DMS153 (cell line): ENCODE measurements around the gene MNS1.
"Not testable (repeated sequence)": the region's sequence is repeated elsewhere in the genome, so short reads cannot be mapped to it uniquely, and the experiment has no call there.

Source experiments
- DNase-seq: peaks from one replicate; lab custom pipeline; 2025; lab: John Stamatoyannopoulos, UW

The MNS1 gene

DNA sequence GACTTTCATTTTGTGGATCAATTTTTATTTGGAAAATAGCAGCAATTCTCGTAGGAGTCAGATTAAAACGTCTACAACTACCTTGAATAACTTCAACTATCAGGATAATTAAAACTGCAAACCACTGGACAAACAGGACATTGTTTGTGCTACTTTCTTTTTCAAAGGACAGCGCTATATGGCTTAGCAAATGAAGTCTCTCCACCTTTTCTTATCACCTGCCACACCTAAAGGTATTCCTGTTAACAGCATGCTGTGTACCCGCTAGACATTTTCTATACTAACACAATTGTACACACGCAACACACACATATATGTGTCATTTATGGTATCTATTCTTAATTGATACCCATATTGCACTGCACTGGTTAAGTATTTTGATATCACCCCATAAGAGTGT, 19.2 kb downstream of the MNS1 start:
- DNase-seq = no peak

DNA sequence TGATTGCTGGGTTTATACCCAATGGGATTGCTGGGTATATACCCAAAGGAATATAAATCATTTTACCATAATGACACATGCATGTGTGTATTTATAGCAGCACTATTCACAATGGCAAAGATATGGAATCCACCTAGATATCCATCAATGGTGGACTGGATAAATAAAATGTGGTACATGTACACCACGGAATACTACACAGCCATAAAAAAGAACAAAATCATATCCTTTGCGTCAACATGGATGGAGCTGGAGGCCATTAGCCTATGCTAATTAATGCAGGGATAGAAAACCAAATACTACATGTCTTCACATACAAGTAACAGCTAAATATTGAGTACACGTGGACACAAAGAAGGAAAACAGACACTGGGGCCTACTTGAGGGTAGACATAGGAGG, 22.6 kb downstream of the MNS1 start:
- no peak for DNase-seq

DNA sequence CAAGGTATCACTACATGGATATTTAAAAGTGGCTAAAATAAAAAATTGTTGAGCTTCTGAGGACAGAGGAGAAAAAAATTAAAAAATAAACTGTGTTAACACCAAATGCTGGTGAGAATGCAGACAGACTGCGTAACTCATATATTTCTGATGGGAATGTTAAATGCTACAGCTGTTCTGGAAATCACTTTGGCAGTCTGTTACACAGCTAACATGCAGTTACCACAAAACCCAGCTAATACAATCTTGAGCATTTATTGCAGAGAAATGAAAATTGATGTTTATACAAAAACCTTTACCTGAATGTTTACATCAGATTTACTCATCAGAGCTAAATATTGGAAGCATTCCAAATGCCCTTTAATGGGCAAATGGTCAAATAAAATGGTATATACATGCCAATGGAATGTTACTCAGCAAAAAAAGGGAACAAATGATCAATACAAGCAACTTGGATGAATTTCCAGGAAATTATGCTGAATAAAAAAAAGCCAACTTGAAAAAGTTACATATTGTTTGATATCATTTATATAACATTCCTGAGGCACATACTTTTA, 24.6 kb downstream of the MNS1 start:
- no peak for DNase-seq

DNA sequence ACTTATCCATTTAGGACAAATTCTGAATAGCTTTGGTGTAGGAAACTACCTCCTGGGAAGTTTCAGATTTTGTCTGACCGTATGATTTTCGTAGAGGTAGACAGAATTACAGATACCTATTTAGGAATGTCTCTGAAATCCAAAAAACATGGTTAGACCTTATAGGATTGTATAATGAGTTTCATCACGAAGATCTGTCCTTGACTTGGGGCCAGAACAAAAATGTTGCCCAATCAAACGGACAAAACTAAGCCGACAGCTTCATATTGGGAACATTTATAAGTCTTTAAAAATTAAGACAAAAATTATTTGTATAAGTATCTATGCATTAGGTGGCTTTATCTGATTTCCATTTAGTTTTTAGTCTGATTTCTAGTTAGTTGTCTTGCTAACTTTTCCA, 32.6 kb downstream of the MNS1 start:
- DNase-seq = no peak

DNA sequence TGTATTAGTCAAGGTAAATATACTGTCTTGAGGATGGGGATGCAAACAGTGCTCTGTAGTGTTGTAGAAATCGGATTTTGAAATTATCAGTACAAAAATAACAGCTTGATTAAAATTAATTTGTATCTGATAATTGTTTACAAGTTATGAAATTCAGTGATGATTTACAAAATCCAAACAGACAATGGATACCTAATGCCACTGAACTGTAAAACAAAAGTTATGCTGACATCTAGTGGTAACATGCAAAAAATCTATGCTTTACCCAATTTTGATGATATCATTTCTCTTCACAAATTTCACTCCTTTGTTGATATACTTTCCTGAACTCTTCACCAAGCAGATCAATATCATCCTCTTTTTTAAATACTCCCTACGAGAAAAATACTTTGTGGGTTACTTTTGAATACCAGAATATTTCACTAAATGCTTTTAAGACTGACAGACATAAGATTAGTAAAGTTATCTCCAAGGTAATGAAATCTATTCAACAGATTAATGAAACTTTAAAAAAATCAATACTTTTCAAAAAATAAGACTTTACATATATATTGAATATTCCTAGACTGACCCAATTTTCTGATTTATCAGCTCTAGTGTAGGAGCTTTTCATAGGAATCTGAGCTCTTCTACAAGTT, 36.0 kb downstream of the MNS1 start:
- DNase-seq = no peak

DNA sequence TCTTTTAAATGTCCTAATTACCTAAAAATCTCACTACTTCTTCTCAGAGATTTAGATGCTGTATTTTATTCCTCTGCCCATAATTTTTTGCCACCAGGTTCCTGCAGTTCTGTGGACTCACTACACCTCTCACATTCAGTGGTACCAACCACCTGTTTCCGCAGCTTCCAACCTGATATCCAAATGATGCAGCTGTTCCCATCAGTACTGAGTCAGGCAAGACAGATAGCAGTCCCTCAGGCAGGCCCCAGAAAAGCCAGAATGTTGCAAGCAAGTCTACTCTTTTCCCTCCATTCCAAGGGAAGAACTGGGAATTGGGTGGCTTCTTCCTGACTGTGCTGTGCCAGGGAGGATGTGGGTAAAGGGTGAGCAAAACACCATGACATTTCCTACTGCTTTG, 39.0 kb downstream of the MNS1 start:
- DNase-seq = no peak

DNA sequence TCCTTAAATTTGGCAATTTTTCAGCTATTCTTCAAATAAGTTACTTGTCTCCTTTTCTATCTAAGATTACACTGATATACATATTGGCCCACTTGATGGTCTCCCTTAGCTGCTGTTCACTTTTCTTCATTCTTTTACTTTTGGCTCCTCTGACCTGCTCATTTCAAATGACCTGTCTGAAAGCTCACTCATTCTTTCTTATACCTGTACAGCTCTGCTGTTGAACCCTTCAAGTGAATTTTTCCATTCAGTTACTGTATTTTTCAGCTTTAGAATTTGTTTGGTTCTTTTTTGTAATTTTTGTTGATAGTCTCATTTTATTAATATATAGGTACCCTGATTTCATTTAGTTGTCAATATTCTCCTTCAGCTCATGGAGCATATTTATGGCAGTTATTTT, 39.7 kb downstream of the MNS1 start:
- DNase-seq = no peak

DNA sequence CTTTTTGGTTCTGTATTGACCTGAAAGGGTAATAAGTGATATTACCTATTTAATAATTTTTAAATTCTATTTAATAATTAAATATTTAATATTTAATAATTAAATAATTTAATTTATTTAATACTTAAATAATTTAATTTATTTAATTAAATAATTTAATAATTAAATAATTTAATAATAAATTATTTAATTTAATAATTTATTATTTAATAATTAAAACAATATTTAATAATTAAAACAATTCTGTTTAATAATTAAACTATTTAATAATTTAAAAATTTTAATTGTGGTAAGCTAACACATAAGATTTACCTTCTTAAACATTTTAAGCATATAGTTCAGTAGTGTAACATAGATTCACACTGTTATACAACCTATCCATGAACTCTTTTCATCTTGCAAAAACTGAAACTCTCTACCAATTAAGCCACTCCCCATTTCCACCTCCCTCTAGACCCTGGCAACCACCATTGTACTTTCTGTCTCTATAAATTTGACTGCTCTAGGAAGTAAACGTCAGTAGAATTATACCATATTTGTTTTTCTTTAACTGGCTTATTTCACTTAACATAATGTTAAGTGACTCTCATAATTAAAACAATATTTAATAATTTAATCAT, 51.7 kb downstream of the MNS1 start:
- DNase-seq = not testable (repeated sequence)

DNA sequence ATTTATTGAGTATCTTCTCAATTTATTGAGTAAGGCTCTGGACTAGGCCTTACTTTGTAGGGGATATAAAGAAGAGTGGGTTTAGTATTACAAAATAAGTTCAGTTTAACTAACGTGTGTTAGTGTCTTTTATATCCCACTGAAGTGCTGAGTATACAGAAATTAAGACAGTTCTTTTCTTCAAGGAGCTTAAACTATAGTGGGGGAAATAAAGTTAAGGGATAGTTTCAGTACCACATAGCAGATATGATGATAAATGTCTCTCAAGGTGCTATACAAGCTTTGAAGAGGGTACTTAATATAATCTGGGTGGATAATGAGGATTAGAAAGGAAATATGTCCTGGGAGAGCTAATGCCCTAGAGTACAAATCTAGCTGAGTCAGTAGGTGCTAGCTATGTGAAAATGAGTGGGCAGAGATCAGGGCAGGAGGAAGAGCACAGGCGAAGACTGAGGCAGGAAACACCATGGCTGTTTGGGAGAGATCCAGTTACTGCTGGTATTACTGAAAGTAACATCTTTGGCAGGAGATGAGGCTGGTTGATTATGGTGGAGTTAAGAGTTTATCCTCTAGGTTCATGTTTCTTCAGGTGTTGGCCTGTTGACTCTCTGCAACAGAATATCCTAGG, 53.7 kb downstream of the MNS1 start:
- DNase-seq = no peak

DNA sequence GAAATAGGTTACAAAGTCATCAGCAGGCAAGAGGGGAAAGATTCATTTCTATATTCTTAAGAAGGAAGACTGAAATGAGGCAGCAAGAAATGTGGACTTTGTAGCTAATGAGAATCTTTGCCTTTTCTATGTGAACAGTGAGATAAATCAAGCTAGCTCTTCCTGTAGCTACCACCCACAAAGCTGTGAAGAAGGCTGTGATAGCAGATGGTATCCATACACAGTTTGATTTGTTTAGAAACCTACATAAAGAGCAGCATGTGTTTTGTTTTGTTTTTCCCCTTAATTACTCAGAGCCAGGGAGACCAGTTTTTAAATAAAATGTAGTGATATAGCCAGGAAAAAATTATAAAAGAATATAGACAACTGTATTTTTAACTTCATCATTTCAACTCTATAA, 54.2 kb downstream of the MNS1 start:
- no peak for DNase-seq

DNA sequence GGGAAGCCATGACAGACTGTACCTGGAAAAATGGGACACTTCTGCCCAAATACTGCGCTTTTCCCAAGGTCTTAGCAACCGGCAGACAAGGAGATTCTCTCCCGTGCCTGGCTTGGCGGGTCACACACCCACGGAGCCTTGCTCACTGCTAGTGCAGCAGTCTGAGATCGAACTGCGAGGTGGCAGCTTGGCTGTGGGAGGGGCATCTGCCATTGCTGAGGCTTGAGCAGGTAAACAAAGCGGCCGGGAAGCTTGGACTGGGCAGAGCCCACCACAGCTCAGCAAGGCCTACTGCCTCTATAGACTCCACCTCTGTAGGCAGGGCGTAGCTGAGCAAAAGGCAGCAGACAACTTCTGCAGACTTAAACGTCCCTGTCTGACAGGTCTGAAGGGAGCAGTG, 65.7 kb downstream of the MNS1 start:
- DNase-seq = not testable (repeated sequence)

DNA sequence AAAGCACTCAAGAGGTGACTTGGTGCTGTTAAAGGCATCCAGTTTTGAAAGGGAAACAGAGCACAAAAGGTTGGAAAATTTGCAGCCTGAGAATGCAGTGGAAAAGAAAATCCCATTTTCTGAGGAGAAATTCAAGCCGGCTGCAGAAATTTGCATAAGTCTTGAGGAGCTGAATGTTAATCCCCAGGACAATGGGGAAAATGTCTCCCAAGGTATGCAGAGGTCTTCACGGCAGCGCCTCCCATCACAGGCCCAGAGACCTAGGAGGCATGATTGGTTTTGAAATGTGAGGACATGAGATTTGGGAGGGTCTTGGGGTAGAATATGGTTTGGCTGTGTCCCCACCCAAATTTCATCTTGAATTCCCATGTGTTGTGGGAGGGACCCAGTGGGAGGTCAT, 67.6 kb downstream of the MNS1 start:
- DNase-seq = not testable (repeated sequence)

DNA sequence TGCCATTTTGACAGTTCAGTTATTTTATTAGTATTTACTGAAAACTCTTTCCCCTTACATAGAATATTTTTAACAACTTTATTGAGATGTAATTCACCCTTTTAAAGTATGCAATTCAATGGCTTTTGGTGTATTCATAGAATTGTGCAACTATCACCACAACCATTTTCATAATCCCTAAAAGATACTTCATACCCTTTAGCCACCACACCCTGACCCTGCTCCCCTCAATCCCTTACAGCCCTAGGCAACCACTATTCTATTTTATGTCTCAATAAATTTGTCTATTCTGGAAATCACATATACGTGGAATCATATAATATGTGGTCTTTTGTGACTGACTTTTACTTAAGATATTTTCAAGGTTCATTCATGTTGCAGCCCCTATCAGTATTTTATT, 70.0 kb downstream of the MNS1 start:
- no peak for DNase-seq

DNA sequence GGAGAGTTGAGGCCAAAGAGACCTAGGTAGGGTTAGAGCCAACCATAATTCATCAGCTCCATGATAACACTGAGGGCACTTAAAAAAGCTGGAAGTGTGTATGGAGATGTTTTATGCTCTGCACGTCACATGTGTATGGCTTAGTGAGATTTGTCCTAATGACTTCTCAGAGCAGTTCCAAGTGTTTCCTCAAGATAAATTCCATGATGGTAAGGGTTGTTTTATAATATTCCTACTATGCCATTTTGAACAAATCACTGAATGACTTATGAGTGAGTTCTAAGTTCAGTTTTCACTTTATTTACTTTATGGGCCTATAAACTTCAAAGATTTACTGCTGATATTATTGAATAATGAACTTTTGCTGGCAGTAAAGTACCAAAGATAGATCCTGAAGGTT, 71.7 kb downstream of the MNS1 start:
- no peak for DNase-seq

DNA sequence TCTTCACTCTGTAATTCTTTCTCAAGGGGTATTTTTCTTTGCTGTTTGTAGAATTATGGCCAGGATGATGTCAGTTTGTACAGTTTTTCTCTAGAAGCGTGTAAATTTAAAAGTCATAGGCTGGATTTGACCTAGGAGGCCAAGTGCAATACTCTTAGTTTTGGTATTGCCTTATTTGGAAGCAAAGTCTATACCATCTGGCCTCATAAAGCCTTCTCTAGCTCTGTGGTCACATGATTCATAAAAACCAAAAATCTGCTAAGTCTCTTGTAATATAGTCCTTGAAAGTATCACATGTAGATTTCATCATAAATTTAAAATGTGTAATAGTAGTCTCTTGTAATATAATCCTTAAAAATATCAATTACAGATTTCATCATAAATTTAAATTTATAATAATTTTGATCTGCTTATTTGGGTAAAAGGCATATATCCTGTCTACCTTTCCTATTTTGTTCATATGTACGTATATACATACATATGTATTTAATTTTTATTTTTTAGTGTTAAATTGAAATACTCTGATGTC, 74.1 kb downstream of the MNS1 start:
- DNase-seq = no peak

DNA sequence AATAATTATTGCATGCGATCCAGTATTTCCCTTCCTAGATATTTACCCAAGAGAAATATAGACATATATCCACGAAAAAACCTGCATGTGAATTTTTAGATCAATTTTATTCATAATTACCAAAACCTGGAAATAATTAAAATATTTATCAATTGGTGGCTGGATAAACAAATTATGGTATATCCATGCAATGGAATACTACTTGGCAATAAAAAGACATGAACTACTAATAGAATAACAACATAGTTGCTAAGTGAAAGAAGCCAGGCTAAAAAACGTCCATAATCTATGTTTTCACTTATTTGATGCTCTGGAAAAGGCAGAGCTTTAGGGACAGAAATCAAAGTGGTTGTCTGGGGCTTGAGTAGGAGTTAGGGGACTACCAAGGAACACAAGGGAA, 79.0 kb downstream of the MNS1 start:
- DNase-seq = no peak

DNA sequence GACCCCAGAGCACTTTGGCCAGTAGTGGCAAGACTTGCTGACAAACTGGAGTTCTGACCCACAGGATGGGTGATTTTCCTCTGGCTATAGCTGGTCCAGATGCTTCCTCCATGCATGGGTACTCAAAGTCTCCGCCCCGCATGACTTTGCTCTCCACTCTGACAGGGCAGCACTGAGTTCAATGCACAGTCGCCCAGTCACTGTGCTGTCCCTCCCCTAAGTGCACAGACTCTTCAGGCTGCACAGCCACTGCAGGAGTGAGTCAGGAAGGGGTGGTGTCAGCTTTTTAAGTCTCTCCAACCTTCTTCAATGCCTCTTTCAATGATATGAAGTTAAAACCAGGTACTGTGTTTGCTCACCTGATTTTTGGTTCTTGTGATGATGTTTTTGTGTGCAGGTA, 81.9 kb downstream of the MNS1 start:
- DNase-seq = no peak
